Small intestine (tissue), 7 donors: ENCODE measurements around the gene CNN2. TPM values are rescaled to one million over a fixed set of nuclear protein-coding genes. Genes with fewer than 3 reads are reported as not detected.

Experiments
- DNase-seq, 2 donors: peaks; one replicate each; pipeline versions ENCODE4 v3.0.0 to v3.0.0-alpha.2; 2013
- FAIRE-seq: peaks from 2 replicates; lab custom pipeline; 2012; peaks lifted over from hg19 to GRCh38; lab: Jason Lieb, UNC
- H3K27ac ChIP-seq, 3 donors: one replicate each; pipeline ENCODE4 v1.5.1; 2013; ENCODE audit warnings: low read length in 2 of 3, mild to moderate bottlenecking in 2 of 3, control low read depth in 1 of 3, inconsistent platforms in 1 of 3, low read depth in 1 of 3, moderate library complexity in 1 of 3
- H3K27me3 ChIP-seq, 3 donors: one replicate each; pipeline ENCODE4 v1.6.1; 2013; ENCODE audit warnings: low read length in 3 of 3, inconsistent platforms in 1 of 3; ENCODE audit not compliant: control insufficient read depth in 3 of 3, insufficient read depth in 3 of 3
- H3K36me3 ChIP-seq, 3 donors: one replicate each; pipeline ENCODE4 v1.6.1; 2013; ENCODE audit warnings: low read length in 3 of 3, inconsistent platforms in 1 of 3, low read depth in 1 of 3, mild to moderate bottlenecking in 1 of 3, moderate library complexity in 1 of 3; ENCODE audit not compliant: control insufficient read depth in 3 of 3, insufficient read depth in 2 of 3
- H3K4me1 ChIP-seq, 3 donors: one replicate each; pipeline ENCODE4 v1.6.1; 2013; ENCODE audit warnings: low read length in 2 of 3, inconsistent platforms in 1 of 3, low read depth in 1 of 3, mild to moderate bottlenecking in 1 of 3, moderate library complexity in 1 of 3; ENCODE audit not compliant: control insufficient read depth in 3 of 3, insufficient read depth in 2 of 3
- H3K4me3 ChIP-seq, 3 donors: one replicate each; pipeline ENCODE4 v1.5.1; 2013; ENCODE audit warnings: low read length in 3 of 3, control low read depth in 1 of 3, inconsistent platforms in 1 of 3, low read depth in 1 of 3, mild to moderate bottlenecking in 1 of 3, moderate library complexity in 1 of 3
- H3K9me3 ChIP-seq, 2 donors: one replicate each; pipeline ENCODE4 v1.6.1; 2013; ENCODE audit warnings: low read depth in 1 of 2, low read length in 1 of 2; ENCODE audit not compliant: control insufficient read depth in 2 of 2, insufficient read depth in 1 of 2
- WGBS, 3 donors: extraction: QIAGEN DNeasy Blood & Tissue Kit; methylation state at CpG; one replicate each; pipeline ENCODE4 v1.1.7; 2013; 5-methylcytosine and 5-hydroxymethylcytosine counted together
- polyA plus RNA-seq, 4 donors: library from polyadenylated mRNA; stranded (reverse) in 3 of 4; unstranded in 1 of 4; fragments of 200-250 nt in 3 of 4; fragments of 120-200 nt in 1 of 4; gene quantifications; one replicate each; pipeline versions ENCODE4 v1.2.1 to v1.2.3, GENCODE V29; 2013
- donor health status: healthy with polysubstance abuse.
- donor health status: control.
- donor health status: control.
- donor health status: Bipolar disorder and iron deficiency.
- donor health status: healthy.

CNN2 gene
- polyA plus RNA-seq, 4 donors: 14.5 to 34.4 (median 22.6) TPM

DNA sequence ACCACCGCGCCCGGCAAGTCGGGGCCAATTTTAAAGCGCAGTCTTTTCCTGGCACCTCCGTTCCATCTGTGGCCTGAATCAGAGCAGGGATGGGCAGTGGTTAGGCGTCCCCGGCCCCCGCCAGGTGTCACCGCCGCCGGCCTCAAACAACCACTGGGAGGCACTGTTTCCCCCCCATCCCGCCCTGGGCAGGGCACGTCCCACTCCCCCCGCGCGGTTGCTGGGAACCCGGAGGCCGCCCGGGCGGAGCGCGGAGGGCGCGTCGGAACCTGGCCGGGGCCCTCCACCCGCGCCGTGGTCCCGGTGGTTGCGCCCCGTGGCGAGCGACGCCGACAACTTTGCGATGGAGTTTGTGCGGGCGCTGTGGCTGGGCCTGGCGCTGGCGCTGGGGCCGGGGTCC is 26.3 kb upstream of the CNN2 start, which contains the start of gene GRIN3B:
Gene GRIN3B, plus strand, starts transcription at position 325 of the 400 bp plus-strand sequence. Its CDS starts 19 bp downstream, at position 344.
- Histone ChIP-seq H3K27me3 (peaks cover 0 to 67% (median 23%) of the 10 kb centered on the region in 3 donors), H3K4me3 (no peak within 1 kb of the TSS), H3K9me3 (peaks cover 0 to 5% of the 10 kb centered on the region in 2 donors), H3K4me1 (peaks cover 0 to 18% (median 2%) of the 10 kb centered on the region in 3 donors), H3K36me3 (peaks cover 0 to 8% (median 0%) of the 10 kb centered on the region in 3 donors), H3K27ac (no peak within 1 kb of the TSS)
- DNase-seq (peak; percentile 36 to 71), FAIRE-seq (no peak)
- 1 to 3% (median 2%) methylated on average over 34 to 43 of the region's 43 CpGs for WGBS, 3 donors

- H3K27ac ChIP-seq: no peak overlapping the region
- 4 to 7% (median 4%) methylated on average over 57 to 73 of the region's 73 CpGs for WGBS, 3 donors
- peaks cover 0 to under 1% (median 0%) of the 10 kb centered on the region in 3 donors for H3K36me3 ChIP-seq
- H3K4me1 ChIP-seq: peaks cover 0 to 17% (median 2%) of the 10 kb centered on the region in 3 donors
- FAIRE-seq: no peak
- DNase-seq: no peak
- H3K4me3 ChIP-seq: no peak overlapping the region
- peaks cover 0 to 61% (median 22%) of the 10 kb centered on the region in 3 donors for H3K27me3 ChIP-seq
- peaks cover 0 to 5% of the 10 kb centered on the region in 2 donors for H3K9me3 ChIP-seq
Observed at GRCh38 chr19:1000591-1001537, 25.5 kb upstream of the CNN2 start.

DNA sequence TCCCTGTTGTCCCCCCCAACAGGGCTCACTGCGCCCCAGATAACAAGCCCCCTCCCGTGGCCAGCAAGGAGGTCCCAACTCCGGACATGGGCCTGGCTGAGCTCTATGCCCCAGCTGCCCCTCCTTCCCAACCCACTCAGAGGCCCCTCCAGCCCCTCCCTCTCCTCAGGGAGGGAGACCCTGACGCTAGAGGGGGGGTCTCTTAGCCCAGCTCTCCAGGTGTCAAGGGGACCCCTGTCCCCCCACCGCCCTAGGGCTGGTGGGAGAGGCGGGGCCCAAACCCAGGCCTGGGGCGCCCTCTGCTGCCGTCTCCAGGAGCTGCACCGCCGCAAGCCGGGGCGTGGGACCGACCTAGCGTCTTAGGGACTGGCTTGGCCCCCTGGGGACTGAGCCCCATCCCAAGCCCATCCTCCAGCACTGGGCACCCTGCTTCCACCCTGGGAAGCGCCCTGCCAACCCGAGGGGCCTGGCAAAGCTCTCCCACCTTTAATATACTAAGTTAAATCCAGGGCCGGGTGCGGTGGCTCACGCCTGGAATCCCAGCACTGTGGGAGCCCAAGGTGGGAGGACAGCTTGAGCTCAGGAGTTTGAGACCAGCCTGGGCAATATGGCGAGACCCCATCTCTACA is 24.8 kb upstream of the CNN2 start:
- Histone ChIP-seq H3K9me3 (peaks cover 0 to 5% of the 10 kb centered on the region in 2 donors), H3K4me1 (peaks cover 0 to 10% (median 2%) of the 10 kb centered on the region in 3 donors), H3K36me3 (peaks cover 0 to 2% (median 0%) of the 10 kb centered on the region in 3 donors), H3K27ac (no peak overlapping the region), H3K4me3 (no peak overlapping the region), H3K27me3 (peaks cover 0 to 53% (median 20%) of the 10 kb centered on the region in 3 donors)
- DNase-seq (peak; percentile 34 to 68), FAIRE-seq (no peak)
- WGBS, 3 donors: 3 to 9% (median 6%) methylated on average over 19 to 20 of the region's 20 CpGs

DNA sequence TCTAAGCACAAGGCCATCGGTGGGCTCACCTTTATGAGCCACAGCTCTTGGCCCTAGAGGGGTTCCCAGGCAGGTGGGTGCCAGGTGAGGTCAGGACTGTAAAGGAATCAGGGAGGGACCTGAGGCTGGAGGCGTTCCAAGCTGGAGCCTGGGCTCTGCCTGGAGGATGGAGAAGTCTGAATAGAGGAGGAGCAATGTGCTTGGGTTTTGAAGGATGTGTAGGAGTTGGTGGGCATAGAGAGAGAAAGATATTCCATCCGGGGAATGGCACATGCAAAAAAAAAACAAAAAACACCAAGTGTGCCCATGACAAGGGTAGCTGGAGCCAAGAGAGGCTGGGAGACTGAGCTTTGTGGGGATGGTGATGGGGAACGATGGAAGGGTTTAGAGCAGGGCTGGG is 23.8 kb upstream of the CNN2 start:
- Histone ChIP-seq H3K27me3 (peaks cover 0 to 44% (median 20%) of the 10 kb centered on the region in 3 donors), H3K36me3 (peaks cover 0 to 8% (median 0%) of the 10 kb centered on the region in 3 donors), H3K4me3 (no peak overlapping the region), H3K27ac (no peak overlapping the region), H3K4me1 (peaks cover 0 to 9% (median 2%) of the 10 kb centered on the region in 3 donors), H3K9me3 (peaks cover 0 to 5% of the 10 kb centered on the region in 2 donors)
- 63 to 80% (median 70%) methylated on average over 4 of the region's 4 CpGs for WGBS, 3 donors
- DNase-seq (no peak), FAIRE-seq (no peak)

GRCh38 chr19:1003283-1003682 is 23.1 kb upstream of the CNN2 start:
- H3K4me1 ChIP-seq: peaks cover 0 to 9% (median 2%) of the 10 kb centered on the region in 3 donors
- DNase-seq (no peak), FAIRE-seq (no peak)
- peaks cover 0 to 5% of the 10 kb centered on the region in 2 donors for H3K9me3 ChIP-seq
- peaks cover 0 to 12% (median 0%) of the 10 kb centered on the region in 3 donors for H3K36me3 ChIP-seq
- 80 to 87% (median 81%) methylated on average over 19 to 37 of the region's 37 CpGs for WGBS, 3 donors
- H3K4me3 ChIP-seq: no peak overlapping the region
- H3K27ac ChIP-seq: no peak overlapping the region
- H3K27me3 ChIP-seq: peaks cover 0 to 37% (median 16%) of the 10 kb centered on the region in 3 donors

GRCh38 chr19:1004204-1004802 is 22.1 kb upstream of the CNN2 start:
- Histone ChIP-seq H3K27me3 (peaks cover 0 to 27% (median 8%) of the 10 kb centered on the region in 3 donors), H3K36me3 (peaks cover 0 to 19% (median 5%) of the 10 kb centered on the region in 3 donors), H3K9me3 (peaks cover 0 to 4% of the 10 kb centered on the region in 2 donors), H3K27ac (no peak overlapping the region), H3K4me3 (no peak overlapping the region), H3K4me1 (peaks cover 0 to 9% (median 2%) of the 10 kb centered on the region in 3 donors)
- 43 to 69% (median 62%) methylated on average over 31 to 32 of the region's 32 CpGs for WGBS, 3 donors
- FAIRE-seq (no peak), DNase-seq (no peak)

GRCh38 chr19:1004803-1005664 is 21.4 kb upstream of the CNN2 start:
- no peak overlapping the region for H3K27ac ChIP-seq
- FAIRE-seq (no peak), DNase-seq (no peak)
- peaks cover 0 to 9% (median 2%) of the 10 kb centered on the region in 3 donors for H3K4me1 ChIP-seq
- peaks cover 0 to 26% (median 5%) of the 10 kb centered on the region in 3 donors for H3K36me3 ChIP-seq
- whole genome bisulfite sequencing, 3 donors: 81 to 89% (median 89%) methylated on average over 57 to 70 of the region's 70 CpGs
- H3K27me3 ChIP-seq: peaks cover 0 to 21% (median 8%) of the 10 kb centered on the region in 3 donors
- H3K9me3 ChIP-seq: peaks cover 0 to 2% of the 10 kb centered on the region in 2 donors
- no peak overlapping the region for H3K4me3 ChIP-seq
